Measurements from ENCODE around the gene PRRT1B.

The PRRT1B gene

GRCh38 chr9:131587331-131587730, 42.0 kb downstream of the PRRT1B start:
- TF ChIP-seq POLR2A (IDR thresholded peaks at IDR 0.05; ENCODE audit: low read length), result no peak
- TF ChIP-seq GATA1 (IDR thresholded peaks at IDR 0.05; ENCODE audit: low read depth, low read length), result no peak

DNA sequence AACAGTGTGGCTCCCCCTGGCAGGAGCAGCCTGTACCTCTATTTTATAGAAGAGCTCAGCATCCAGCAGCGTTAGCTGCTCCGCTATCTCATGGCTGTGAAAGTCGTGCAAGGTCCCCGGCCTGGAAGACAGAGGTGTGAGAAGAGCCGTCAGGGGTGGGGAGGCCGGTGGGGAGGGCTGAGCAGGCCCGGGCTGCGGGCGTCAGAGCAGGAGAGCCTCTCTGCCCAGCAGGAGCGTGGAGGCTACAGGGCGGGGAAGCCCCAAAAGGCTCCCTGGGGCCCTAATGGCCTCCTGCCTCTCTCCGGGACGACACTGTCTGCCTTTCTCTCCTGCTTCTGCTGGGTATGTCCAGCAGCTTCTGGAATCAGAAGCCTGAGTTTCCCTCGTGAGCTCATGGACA, 42.6 kb downstream of the PRRT1B start:
- no peak for DNase-seq
- TF ChIP-seq POLR2A (IDR thresholded peaks at IDR 0.05; ENCODE audit: low read length) (no peak), GATA1 (IDR thresholded peaks at IDR 0.05; ENCODE audit: low read depth, low read length) (no peak)

More at GRCh38 chr9:131587331-131587730, 42.0 kb downstream of the PRRT1B start:
- DNase-seq, result no peak

- TF ChIP-seq GATA1 (IDR thresholded peaks at IDR 0.05; ENCODE audit: low read depth, low read length) (no peak), POLR2A (IDR thresholded peaks at IDR 0.05; ENCODE audit: low read length) (no peak)
- DNase-seq, result no peak
Observed at GRCh38 chr9:131588396-131588795, 43.1 kb downstream of the PRRT1B start.

- DNase-seq, result no peak
- no peak for TF ChIP-seq POLR2A (IDR thresholded peaks at IDR 0.05; ENCODE audit: low read length)
Observed at GRCh38 chr9:131589124-131589711, 43.9 kb downstream of the PRRT1B start.

DNA sequence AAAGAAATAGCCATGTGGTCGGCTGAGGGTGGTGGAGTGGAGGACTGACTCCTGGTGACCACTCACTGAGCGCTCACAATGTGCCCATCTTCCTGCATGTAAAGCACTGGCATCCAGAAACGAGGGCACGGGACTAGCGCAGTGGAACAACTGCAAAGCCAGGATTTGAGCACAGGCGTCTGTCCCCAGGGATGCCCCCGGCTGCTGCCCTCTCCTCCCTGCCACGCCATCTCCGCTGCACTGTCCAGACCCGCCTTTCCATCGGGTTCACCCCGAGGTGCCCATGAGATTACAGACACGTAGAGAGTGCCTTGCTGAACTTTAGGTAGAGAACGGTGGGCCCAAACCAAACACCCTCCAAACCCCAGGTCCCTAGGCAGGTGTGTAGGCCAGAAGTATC, 44.7 kb downstream of the PRRT1B start:
- no peak for DNase-seq
- TF ChIP-seq POLR2A (IDR thresholded peaks at IDR 0.05; ENCODE audit: low read length), result no peak
- no peak for TF ChIP-seq GATA1 (IDR thresholded peaks at IDR 0.05; ENCODE audit: low read depth, low read length)

GRCh38 chr9:131590449-131590848, 45.1 kb downstream of the PRRT1B start:
- no peak for TF ChIP-seq GATA1 (IDR thresholded peaks at IDR 0.05; ENCODE audit: low read depth, low read length)
- TF ChIP-seq POLR2A (IDR thresholded peaks at IDR 0.05; ENCODE audit: low read length), result no peak
- no peak for DNase-seq

DNA sequence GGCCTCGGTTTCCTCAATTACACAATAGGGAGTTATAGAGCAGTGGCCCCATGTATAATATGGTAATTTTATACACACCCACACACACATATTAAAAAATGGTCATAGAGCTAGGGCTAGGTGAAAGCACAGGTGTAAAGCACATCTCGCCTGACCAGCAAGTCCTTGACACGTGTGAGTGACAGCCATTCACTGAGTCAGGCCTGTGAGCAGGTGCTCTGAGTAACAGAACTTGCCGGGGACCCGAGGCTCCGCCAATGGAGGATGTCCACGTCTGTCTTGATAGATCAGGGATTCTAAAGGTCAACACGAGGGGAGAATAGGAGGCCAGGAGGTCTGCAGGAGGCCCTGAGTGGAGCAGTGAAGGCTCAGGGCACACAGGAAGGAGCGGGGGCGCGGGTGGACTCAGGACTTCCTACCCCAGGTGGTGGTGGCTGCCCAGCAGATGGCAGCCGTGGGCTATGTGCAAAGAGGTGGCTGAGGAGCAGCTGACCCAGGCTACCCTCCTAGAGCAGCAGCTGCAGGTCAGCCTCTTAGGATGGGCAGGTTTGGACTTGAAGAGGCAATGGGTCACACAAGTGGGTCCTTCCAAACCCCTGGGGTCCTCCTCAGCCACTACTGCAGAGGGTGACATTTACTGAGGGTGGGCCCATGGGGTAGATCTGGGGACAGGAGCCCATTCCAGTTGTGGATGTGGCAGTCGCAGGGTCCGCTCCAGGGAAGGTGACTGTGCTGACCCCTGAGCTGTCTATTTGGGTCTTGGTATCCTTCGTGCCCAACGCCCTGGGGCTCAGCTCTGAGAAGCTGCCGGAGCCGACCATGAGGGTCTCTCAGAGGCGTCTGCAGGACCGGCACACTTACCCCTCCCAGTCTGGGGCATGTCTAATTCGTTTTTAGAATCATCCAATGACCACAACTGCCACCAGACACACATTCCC, 45.9 kb downstream of the PRRT1B start:
- DNase-seq, result peak; percentile 71 to 81
- TF ChIP-seq POLR2A (IDR thresholded peaks at IDR 0.05; ENCODE audit: low read length) (no peak), GATA1 (IDR thresholded peaks at IDR 0.05; ENCODE audit: low read depth, low read length) (no peak)

DNA sequence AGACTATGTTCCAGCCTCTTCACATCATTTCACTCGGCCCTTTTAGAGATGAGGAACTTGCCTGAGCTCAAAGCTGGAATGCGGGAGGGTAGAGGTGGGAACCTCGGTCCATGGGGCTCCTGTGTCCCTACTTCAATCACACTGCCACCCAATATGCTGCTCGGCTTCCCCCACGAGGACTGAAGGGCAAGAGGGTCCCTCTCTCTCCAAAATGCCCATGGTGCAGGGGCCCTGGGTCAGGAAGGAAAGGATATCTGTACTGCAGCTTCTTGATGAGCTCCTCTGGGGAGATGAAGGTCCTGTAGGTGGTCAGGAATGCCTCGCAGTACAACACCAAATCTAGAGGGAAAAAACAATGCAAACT, 46.5 kb downstream of the PRRT1B start:
- no peak for TF ChIP-seq GATA1 (IDR thresholded peaks at IDR 0.05; ENCODE audit: low read depth, low read length)
- TF ChIP-seq POLR2A (IDR thresholded peaks at IDR 0.05; ENCODE audit: low read length), result no peak
- DNase-seq, result no peak

- no peak for DNase-seq
- TF ChIP-seq GATA1 (IDR thresholded peaks at IDR 0.05; ENCODE audit: low read depth, low read length) (no peak), POLR2A (IDR thresholded peaks at IDR 0.05; ENCODE audit: low read length) (no peak)
Observed at GRCh38 chr9:131593091-131593820, 47.9 kb downstream of the PRRT1B start.

- TF ChIP-seq GATA1 (IDR thresholded peaks at IDR 0.05; ENCODE audit: low read depth, low read length) (no peak), POLR2A (IDR thresholded peaks at IDR 0.05; ENCODE audit: low read length) (no peak)
- no peak for DNase-seq
Observed at GRCh38 chr9:131593936-131594665, 48.8 kb downstream of the PRRT1B start.

GRCh38 chr9:131594906-131595665, 49.8 kb downstream of the PRRT1B start:
- TF ChIP-seq GATA1 (IDR thresholded peaks at IDR 0.05; ENCODE audit: low read depth, low read length), result no peak
- TF ChIP-seq POLR2A (IDR thresholded peaks at IDR 0.05; ENCODE audit: low read length), result no peak
- no peak for DNase-seq

GRCh38 chr9:131595696-131596429, 50.5 kb downstream of the PRRT1B start:
- TF ChIP-seq GATA1 (IDR thresholded peaks at IDR 0.05; ENCODE audit: low read depth, low read length), result no peak
- TF ChIP-seq POLR2A (IDR thresholded peaks at IDR 0.05; ENCODE audit: low read length), result no peak
- DNase-seq, result no peak

DNA sequence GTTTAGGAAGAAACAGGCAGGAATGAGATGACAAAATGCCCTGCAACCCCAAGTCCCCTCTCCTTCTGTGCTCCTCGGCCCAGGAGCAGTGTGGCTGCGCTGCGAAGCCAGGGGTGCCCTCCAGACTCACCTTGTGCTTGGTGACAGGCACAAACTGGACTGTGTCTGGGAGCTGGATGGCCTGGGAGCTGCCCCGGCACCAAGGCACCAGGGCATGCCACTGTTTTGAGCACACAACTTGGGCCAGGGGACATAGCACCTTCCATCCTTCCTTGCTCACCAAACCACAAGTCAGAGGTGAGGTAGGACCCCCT, 51.1 kb downstream of the PRRT1B start:
- no peak for DNase-seq

More for the DNA sequence above, 51.1 kb downstream of the PRRT1B start:
- no peak for TF ChIP-seq GATA1 (IDR thresholded peaks at IDR 0.05; ENCODE audit: low read depth, low read length)
- TF ChIP-seq POLR2A (IDR thresholded peaks at IDR 0.05; ENCODE audit: low read length), result no peak

All from erythroblast (primary cell).